Stimulated activated CD4-positive, alpha-beta T cell treated with anti-CD3 and anti-CD28 coated beads, Interleukin-2, amount 100 ng/mL, for 48 hours (primary cell): ENCODE results near the gene SLC22A23.
"Not testable (repeated sequence)": the region's sequence is repeated elsewhere in the genome, so short reads cannot be mapped to it uniquely, and the experiment has no call there.

Experiments
- DNase-seq, 2 donors: peaks; one replicate each; pipeline ENCODE4 v3.0.0-alpha.2; 2020

SLC22A23 gene

DNA sequence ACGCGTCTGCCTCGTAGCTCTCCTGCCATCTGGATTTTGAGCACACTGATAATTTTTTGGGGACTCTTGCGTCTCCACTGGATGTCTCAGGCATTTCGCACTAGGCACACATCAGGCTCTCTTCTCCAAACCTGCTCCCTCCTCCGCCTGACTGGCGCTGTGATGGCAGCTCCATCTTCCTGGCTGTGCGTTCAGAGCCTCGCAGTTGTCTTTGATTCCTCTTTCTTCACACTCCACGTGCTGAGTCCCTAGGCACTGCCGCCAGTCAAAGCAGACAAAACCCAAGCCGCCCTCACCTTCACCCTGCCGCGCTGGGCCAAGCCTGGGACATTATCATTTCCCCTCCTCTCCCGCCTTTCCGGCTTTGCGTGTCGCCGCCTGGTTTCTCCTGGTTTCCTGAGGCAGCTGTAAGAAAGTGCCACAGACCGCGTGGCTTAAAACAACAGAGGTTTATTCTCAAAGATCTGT lies 197.3 kb downstream of the SLC22A23 start:
- peak; percentile 14 to 22 for DNase-seq

DNA sequence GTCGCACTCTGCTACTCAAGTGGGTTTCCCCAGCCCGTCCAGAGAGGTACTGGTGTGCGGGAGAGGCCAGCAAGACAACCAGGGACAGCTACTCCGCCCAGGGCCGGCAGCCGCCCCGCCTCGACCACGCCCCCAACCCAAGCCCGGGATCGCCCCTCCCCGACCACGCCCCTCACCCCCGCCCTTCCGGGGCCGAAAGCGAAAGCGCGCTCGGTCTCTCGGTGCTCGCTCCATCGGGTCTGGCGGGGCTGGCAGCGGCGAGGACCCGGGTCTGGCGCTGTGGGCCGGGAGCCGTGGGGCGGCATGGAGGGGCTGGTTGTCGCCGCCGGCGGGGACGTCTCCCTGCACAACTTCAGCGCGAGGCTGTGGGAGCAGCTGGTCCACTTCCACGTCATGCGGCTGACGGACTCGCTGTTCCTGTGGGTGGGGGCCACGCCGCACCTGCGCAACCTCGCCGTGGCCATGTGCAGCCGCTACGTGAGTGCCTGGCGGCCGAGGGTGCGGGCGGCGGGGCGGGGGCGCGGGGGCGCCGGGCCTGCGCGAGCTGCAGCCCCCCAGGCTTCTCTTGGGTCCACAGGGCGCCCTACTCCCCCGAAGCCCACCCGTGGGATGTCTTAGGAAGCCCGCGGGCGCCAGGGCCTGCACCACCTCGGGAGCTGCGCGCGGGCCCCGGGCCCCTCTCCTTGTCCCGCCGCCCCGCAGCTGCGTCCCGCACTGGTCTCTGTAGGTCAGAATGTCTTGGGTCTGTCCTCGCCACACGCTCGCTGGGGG lies 197.9 kb downstream of the SLC22A23 start, which contains the start of gene PSMG4:
Gene PSMG4, plus strand, starts transcription at position 228 of the 771 bp plus-strand sequence. Its CDS starts 76 bp downstream, at position 304.
- peak; percentile 97 to 98 for DNase-seq

DNA sequence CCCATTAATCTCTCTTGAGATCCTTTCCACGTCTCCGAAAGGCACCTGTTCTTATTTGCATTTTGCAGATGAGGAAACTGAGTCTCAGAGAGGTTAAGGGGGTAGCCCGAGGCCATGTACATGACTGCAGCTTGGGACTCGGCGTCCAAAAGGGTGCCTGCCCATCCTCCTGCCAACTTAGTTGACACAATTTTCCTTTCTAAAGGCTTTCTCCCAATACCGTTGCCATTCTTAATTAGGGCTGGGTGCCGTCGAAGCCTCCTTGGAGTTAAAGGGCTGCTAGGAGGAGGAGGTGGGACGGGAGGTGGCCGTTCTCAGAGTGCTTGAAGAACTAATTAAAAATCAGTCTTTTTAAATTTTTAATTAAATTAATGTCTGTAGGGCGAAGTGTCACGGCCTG lies 198.6 kb downstream of the SLC22A23 start:
- no peak for DNase-seq

DNA sequence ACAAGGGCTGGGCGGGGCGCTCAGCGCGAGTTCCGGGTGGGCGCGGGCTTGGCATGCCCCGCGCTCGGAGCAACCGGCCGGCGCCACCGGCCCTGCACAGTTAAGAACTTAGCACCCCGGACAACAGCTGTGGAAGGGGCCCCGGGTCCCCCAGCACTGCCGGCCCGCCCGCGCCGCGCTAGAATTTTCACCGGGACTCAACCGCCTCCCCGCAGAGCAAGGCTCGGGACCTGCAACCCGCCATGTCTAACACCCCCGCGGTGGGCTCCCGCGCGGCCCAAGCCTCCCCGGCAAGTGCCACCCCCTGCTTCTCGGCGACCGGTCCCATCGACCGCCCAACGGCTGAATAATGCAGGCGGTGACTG lies 203.3 kb downstream of the SLC22A23 start:
- DNase-seq: no peak

DNA sequence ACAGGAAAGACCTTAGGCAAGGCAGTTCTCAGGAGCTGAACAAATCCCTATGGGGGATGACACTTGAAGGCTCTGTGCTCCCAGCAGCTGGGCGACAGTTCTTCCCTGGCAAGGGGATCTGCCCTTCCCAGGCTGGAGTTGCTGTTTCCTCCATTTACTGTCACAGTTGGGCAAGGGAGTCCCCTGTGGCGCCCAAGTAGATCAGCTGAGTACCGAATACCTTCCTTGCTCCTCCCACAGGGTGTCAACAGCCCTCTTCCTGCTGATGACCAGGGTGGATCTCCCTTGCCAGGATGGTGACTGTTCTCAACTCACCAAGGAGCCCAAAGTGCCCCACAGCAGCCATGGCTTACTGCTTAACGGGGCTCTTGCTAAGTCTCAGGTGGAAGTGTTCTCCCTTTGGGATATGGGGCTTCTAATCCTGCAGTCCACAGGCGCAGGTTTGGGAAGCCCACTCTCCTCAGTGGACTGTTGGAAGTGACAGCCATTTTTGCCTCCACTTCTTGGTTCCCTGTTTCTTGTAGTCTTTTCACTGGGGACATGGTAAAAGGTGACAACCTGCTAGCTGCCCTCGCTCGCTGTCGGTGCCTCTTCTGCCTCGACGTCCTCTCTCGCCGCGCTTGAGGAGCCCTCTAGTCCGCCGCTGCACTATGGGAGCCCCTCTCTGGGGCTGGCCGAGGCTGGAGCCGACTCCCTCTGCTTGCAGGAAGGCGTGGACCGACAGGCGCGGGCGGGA lies 203.8 kb downstream of the SLC22A23 start:
- DNase-seq: no peak

DNA sequence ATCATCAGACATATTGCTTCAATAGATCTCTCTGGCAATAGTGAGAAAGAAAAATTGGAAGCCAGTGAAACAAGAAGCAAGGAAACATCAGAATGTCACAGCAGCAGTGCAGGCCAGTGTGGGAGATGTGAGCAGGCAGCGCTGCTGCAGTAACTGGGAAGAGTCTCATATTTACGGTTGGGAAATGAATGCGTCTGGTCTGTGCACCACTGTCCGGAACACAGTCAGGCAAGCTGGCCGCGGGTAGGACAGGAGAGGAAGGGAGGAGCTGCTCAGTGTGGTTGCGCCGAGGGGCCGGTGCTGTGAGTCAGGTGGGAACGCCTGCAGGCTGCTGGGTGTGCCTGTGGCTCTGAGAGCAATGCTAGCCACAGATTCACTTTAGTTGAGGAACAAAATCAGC lies 204.5 kb downstream of the SLC22A23 start:
- no peak for DNase-seq

DNA sequence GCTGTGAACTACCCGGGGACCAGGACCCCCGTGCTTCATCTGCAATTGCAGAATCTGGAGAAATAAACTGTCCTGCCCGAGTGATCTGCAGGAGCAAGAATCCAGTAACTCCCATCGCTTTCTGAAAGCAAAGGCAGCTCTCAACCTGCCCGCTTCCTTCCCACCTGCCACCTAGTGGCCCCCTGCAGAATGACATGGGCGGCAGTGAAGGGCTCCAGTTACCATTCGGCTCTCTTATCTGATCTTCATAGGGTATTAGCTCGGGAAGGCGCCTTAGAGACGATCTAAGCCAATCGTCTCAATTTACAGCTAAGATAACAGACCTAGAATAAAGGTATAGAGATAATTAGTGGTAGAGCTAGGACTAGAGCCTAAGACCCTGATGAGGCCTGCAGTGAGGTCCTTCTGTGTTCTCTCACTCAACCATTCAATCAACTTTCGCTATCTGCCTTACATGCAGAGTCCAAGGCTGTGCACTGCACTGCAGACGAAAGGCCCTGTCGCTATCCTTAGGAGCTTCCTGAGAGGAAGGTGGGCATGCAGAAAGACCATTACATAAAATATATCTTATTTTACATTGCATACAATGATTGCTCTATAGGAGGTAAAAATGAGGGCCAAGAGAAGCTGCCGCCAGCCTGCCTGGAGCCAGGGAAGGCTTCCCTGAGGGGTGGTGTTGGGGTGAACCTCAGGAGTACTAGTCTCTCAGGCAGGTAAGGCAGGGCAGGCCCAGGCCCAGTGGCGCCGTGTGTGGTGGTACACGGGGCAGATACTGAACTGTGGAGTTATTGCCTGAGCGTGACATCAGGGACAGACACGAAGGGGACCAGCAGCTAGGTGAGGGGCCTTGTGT lies 205.2 kb downstream of the SLC22A23 start:
- peak; percentile 78 to 79 for DNase-seq

DNA sequence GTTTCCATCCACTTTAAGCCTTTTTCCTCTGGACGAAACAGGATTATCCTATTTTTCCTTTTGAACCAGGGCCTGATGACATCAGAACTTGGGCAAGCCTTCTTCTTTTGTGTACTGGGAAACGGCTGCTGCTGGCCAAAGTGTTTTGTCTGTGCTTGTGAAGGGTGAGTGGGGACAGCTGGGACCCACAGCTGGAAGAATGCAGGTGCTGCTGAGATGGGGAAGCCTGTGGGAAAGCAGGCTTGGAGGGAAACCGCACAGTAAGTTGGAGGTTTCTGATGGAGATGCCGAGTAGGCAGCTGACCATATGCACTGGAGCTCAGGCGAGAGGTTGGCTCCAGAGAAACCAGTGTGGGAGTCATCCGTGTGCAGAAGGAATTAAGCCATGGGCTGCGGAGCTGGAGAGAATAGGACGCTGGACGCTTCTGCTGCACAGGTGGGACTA lies 206.6 kb downstream of the SLC22A23 start:
- no peak for DNase-seq

DNA sequence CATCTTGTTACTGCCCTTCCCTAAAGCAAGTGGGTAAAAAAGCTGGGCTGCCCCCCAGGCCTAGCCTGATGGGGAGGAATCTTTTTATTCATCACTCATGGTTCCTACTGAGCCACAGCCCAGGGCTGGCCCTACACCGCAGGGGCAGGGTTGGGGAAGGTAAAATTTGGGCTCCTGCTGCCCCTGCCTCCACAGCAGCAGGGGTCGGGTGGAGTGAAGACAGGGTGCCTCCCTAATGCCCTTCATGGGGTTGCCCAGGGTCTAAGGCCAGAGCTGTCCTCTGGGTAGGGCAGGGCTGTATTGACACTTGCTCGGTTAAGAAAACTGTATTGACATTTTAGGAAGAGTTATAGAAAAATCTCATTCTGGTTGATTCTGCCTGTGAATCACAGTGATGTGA lies 207.0 kb downstream of the SLC22A23 start:
- no peak for DNase-seq

DNA sequence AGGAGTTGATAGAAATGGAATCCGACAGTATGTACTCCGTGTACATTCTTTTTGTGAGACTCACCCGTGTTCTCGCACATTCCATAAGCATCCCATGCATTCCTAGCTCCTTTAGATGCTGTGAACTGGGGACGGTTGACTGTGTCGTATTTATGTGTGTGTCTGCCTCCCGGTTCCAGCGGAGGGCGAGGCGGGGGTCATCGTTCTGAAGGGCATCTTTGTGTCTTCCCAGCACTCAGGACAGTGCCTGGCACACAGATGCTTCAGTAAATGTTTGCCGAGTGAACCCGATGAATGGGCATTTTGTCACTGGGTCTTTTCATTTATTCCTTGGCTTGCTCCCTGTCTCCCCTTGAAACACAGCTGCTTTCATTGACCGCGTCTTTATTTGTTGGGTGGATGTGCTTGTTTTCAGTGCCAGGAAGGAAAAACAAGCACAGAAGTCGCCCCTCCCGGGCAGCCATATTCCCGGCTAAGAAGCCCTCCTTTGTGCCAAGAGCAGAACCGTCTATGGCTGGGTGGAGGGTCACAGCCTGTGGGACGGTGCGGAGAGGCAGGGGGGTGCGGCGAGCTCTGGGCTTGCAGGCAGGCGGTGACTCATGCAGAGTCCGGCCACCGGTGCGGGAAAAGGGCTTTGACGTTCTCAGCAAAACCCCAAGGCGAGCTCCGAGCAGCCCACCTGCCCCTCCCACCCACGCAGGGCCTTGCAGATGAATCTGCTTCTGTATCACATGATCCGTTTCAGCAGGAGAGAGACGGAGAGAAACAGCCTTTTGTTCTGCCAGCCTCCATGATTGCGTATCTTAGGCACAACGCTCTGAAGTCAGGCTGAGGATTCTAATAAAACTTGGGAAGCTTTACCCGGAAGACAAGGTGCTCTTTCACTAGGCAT lies 209.3 kb downstream of the SLC22A23 start:
- DNase-seq: no peak

DNA sequence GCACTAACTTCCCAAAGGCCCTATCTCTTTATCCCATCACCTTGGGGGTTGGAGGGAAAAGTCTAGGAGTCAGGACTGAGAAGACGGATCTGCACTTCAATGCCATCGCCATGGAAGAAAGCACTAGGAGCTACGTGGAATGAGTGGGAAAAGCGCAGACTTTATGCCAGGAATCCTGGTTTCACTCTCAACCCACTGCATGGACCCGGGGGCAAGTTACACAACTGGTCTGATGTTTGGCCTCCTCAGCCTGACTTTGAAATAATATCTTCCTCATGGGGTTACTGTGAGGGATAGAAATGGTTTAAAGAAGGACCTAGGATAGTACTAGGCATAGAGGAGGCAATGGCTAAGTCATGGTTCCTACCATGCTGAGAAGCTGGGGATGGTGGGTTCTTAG lies 211.6 kb downstream of the SLC22A23 start:
- no peak for DNase-seq

DNA sequence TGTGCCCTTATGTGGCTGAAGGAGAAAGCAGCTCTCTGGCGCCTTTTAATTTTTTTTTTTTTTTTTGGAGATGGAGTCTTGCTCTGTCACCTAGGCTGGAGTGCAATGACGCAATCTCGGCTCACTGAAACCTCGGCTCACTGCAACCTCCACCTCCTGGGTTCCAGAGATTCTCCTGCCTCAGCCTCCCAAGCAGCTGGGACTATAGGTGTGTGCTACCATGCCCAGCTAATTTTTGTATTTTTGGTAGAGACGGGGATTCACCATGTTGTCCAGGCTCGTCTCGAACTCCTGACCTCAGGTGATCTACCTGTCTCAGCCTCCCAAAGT lies 212.1 kb downstream of the SLC22A23 start:
- not testable (repeated sequence) for DNase-seq

DNA sequence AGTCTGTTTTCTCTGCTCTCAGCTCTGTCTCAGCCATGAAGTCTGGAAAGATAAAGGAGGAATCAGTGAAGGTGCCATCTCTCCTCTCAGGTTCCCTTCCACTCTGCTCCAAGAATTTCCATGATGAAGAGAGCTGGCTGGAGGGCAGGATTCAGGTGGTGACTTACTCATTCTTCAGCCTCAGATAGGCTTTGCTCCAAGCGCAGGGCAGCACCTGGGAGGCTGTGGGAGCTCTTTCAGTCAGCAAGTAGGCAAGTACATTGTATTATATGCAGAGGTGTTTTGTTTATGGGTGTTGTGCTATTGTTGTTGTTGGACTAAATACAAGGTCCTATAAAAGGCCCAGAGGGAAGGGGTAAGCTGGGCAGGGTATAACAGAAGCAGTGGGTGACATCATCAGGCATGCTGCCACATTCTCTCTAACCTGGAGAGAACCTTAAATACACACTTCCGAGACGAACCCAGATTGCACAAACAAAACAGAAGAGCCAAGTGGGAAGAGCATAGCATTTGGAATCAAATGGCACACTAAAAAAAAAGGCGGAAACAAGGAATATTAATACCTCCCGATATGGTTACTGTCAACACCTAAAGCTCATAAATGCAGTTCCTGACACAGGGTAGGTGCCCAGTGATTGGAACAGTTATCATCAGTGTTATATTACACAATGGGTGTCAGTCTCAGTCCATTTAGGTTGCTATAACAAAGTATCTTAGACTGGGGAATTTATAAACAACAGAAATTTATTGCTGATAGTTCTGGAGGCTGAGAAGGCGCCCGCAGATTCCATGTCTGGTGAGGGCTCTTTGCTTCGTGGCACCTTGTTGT lies 212.6 kb downstream of the SLC22A23 start:
- no peak for DNase-seq

DNA sequence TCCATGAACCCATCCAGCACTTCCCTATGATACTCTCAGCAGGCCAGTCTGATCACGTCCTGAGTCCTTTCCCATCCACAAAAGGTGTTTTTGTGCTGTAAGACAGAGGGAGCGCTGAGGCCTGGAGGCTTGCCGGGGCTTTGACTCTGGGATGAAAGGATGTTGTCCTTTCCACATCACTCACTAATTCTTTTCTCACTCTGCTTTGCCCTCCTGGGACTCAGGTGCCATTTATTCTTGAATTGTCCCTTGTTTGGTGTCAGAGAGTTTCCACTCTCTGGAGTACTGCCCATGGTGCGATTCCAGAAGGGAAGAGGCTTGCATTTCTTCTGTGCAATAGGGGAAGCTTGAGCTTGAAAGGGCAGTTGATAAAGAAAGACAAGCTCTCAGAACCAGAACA lies 214.1 kb downstream of the SLC22A23 start:
- DNase-seq: no peak

DNA sequence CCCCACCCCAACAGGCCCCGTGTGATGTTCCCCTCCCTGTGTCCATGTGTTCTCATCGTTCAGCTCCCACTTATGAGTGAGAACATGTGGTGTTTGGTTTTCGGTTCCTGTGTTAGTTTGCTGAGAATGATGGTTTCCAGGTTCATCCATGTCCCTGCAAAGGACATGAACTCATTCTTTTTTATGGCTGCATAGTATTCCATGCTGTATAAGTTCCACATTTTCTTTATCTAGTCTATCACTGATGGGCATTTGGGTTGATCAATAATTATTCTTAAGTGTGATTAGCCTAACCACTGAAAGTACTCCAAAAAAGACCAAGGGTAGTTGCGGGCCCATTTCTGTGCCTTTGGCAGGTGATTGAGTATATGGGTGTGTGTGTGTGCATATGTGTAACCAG lies 215.1 kb downstream of the SLC22A23 start:
- not testable (repeated sequence) for DNase-seq

DNA sequence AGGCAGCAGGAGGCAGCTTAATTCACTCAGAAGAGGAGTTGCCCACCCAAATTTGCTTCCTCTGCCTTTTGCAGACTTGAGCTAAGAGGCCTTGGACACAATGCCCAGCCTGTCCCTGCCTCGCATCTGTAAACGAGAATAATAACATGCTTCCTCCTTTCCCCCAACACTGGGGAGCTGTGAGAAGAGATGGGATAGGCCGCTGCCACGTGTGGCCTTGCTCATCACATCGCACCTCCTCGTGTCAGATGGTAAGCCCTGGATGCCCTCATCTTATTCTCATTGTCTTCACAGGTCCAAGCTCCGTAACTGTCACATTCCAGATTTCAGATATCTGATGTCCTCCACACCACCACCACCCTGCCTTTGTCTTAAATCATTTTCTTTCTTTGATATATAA lies 216.3 kb downstream of the SLC22A23 start:
- DNase-seq: no peak

DNA sequence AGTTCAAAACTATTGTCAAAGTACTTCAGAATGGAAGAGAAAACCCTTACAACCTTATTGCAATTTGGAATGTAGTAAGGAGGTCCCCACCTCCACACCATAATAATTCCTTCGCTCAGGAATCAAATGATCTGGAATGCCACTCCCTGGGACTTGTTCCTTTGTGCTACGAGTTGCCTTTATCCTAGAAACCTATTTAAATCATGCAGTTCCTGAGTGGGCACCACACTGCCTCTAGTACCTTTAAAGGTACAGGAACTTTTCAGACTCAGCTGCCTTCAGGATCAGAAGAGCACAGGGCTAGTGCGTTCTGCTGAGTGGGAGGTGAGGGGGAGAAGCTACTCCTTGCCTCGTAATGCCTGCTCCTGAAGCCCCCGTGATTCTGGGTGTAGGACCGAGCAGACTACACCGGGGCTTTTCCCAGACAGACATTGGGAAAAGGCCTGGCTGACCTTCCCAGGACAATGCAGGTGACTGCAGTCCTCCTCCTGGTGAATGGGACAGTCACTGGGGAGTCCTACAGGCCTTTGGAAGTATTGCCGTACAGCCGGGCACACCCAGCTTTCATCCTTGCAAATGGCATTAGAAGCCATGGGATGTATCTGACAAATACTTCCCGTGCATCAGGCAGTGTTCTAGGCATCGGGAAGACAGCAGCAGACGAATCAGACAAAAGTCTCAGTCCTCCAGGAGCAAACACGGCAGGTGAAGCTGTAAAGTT lies 217.6 kb downstream of the SLC22A23 start:
- DNase-seq: no peak

DNA sequence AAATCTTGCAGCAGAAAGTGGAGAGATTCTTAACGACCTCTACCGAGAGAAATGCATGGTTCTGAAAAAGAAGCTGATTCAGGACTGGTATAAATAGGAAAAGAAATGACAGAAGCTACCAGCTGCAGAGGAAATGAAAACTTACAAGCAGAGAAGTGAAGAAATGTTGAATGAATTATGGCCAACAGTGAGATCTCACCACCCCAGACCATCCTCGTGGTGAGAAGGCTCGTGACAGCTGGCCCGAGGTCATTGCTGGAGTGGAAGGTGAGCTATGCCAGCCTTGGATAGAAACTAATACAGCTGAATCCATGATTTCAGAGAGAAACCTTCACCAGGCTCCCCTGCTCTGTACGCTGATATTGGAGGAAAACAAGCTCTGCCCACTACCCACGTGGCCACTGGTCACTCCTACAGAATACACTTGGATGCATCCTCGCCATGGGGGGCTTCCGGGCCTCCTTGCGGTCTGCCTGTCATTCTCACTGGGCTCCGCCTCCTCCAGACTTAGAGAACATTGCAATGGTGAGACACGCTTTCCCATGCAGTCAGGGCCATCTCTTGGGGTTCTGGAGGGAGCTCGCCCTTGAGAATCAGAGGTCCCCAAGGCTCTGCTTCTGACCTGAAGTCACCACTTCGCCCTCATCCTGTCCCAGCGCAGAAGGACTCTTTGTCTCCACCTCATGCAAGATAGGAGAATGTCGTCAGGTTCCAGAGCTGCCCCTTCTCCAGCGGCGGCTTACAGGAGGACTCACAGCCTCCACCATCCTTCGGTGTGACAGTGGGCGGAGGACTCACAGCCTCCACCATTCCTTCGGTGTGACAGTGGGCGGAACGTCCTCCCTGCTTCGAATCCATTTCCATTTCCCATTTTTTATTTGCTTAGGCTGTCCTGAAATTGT lies 218.8 kb downstream of the SLC22A23 start:
- no peak for DNase-seq

DNA sequence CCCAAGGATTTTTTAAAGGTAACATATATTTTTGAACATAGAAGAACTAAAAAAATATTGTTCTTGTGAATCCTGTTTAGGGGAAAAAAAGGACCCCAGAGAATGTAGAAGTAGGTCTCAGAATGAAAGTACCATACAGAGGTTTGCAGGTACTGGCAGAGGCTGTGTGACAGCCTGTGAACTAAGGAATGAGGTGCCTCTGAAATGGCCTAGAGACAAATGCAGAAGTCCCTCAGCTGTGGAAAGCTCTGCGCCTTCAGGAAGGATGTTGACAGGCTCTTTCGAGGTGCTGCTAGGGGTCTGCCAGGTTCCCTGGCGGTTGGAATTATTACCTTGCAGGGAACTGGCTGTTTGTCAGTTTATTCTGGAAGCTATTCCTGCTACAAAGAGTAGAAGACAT lies 220.8 kb downstream of the SLC22A23 start:
- DNase-seq: no peak

DNA sequence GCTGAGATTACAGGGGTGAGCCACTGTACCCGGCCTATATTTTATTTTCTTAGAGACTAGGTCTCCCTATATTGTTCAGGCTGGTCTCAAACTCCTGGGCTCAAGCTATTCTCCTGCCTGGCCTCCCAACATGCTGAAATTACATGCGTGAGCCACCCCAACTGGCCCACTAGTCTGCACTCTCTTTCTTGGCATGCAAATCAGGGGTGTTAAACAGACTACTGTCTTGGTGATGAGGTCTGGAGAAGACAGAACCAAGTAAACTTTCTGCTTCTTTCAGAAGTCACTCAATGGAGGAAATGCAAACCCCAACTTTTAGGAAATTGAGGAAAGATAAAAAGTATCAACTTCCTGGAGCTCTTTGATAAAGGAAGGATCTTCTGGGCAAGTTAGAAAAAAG lies 221.4 kb downstream of the SLC22A23 start:
- DNase-seq: no peak
